WTC11 (cell line): ENCODE measurements around the gene POPDC3. TPM values are rescaled to one million over a fixed set of nuclear protein-coding genes. Genes with fewer than 3 reads are reported as not detected.

ENCODE experiments used
- ATAC-seq: fragments of 200-7000 bp; cut with Tn5 transposase; 2 replicates; pipeline ENCODE4 v1.10.0; 2021; ENCODE audit warnings: mild to moderate bottlenecking, moderate library complexity
- CTCF ChIA-PET: fragments of 300-600 bp; sonication (Branson Sonifier 250); formaldehyde crosslinking; loops from one replicate; lab custom pipeline; 2021; ENCODE audit warnings: antibody characterized with exemption; lab: Charles Lee
- POLR2A ChIA-PET: fragments of 350-600 bp; sonication (Branson Sonifier 250); formaldehyde crosslinking; loops from one replicate; lab custom pipeline; 2021; ENCODE audit warnings: antibody characterized with exemption; lab: Charles Lee
- DNase-seq: peaks from one replicate; pipeline ENCODE4 v3.0.0; 2021; ENCODE audit warnings: low spot score
- H3K27ac Mint-ChIP-seq: 2 replicates; pipeline ENCODE4 v1.8.0; 2021; ENCODE audit warnings: mixed read lengths
- H3K27me3 Mint-ChIP-seq: 2 replicates; pipeline ENCODE4 v1.8.0; 2021; ENCODE audit warnings: low read depth, mild to moderate bottlenecking, moderate library complexity, mixed read lengths
- H3K36me3 Mint-ChIP-seq: 2 replicates; pipeline ENCODE4 v1.8.0; 2021; ENCODE audit warnings: mixed read lengths
- H3K4me1 Mint-ChIP-seq: 2 replicates; pipeline ENCODE4 v1.8.0; 2022; ENCODE audit warnings: mixed read lengths
- H3K4me3 Mint-ChIP-seq: 2 replicates; pipeline ENCODE4 v1.8.0; 2021; ENCODE audit warnings: mild to moderate bottlenecking, moderate library complexity, mixed read lengths
- H3K9me3 Mint-ChIP-seq: 2 replicates; pipeline ENCODE4 v1.8.0; 2021; ENCODE audit warnings: mixed read lengths
- ELF4 ChIP-seq: sonication (generic); formaldehyde crosslinking; IDR thresholded peaks from 2 replicates; pipeline ENCODE4 v1.8.1; 2022; ENCODE audit warnings: low read depth, mild to moderate bottlenecking, moderate library complexity, missing genetic modification reagents
- JAZF1 ChIP-seq: fragments of 250-450 bp; sonication (Bioruptor Pico); IDR thresholded peaks from 2 replicates; pipeline ENCODE4 v1.9.0; 2021; ENCODE audit warnings: moderate library complexity, mild to moderate bottlenecking, inconsistent platforms
- JUN ChIP-seq: sonication (generic); formaldehyde crosslinking; IDR thresholded peaks from 2 replicates; pipeline ENCODE4 v1.8.0; 2023; ENCODE audit warnings: mild to moderate bottlenecking, missing genetic modification reagents
- NR2C2 ChIP-seq: sonication (generic); formaldehyde crosslinking; IDR thresholded peaks from 2 replicates; pipeline ENCODE4 v1.8.0; 2022; ENCODE audit warnings: mild to moderate bottlenecking, missing genetic modification reagents
- ZBTB21 ChIP-seq: sonication (generic); formaldehyde crosslinking; IDR thresholded peaks from 2 replicates; pipeline ENCODE4 v1.8.1; 2023; ENCODE audit warnings: mild to moderate bottlenecking, missing genetic modification reagents, borderline replicate concordance
- ZNF138 ChIP-seq: sonication (generic); formaldehyde crosslinking; conservative IDR thresholded peaks from 2 replicates; pipeline ENCODE4 v1.8.1; 2022; ENCODE audit warnings: mild to moderate bottlenecking, moderate library complexity, missing genetic modification reagents
- total RNA-seq: library from RNA; stranded (reverse); gene quantifications from 3 replicates; pipeline ENCODE4 v1.2.3, GENCODE V29; 2021
- TF ChIP-seq, protein P1 (sequence below): fragments of 250-450 bp; sonication (Bioruptor Pico); conservative IDR thresholded peaks from 2 replicates; pipeline ENCODE4 v1.9.0; 2021; ENCODE audit warnings: mild to moderate bottlenecking
- TF ChIP-seq, protein P2 (sequence below): sonication (generic); formaldehyde crosslinking; IDR thresholded peaks from 2 replicates; pipeline ENCODE4 v1.8.1; 2023; ENCODE audit warnings: mild to moderate bottlenecking, missing genetic modification reagents, moderate library complexity
- TF ChIP-seq, protein P3 (sequence below): sonication (generic); formaldehyde crosslinking; IDR thresholded peaks from 2 replicates; pipeline ENCODE4 v1.8.1; 2022; ENCODE audit warnings: low read depth, missing genetic modification reagents, borderline replicate concordance
- TF ChIP-seq, protein P4 (sequence below): fragments of 250-450 bp; sonication (Bioruptor Pico); IDR thresholded peaks from 2 replicates; pipeline ENCODE4 v1.9.0; 2021; ENCODE audit warnings: mild to moderate bottlenecking
- TF ChIP-seq, protein P5 (sequence below): sonication (generic); formaldehyde crosslinking; IDR thresholded peaks from 2 replicates; pipeline ENCODE4 v1.8.1; 2023; ENCODE audit warnings: mild to moderate bottlenecking, missing genetic modification reagents
- TF ChIP-seq, protein P6 (sequence below): sonication (generic); formaldehyde crosslinking; IDR thresholded peaks from 2 replicates; pipeline ENCODE4 v1.8.0; 2022; ENCODE audit warnings: missing genetic modification reagents

Gene POPDC3
- total RNA-seq, 1 experiment from 2014 or later, result 2.7 TPM

DNA sequence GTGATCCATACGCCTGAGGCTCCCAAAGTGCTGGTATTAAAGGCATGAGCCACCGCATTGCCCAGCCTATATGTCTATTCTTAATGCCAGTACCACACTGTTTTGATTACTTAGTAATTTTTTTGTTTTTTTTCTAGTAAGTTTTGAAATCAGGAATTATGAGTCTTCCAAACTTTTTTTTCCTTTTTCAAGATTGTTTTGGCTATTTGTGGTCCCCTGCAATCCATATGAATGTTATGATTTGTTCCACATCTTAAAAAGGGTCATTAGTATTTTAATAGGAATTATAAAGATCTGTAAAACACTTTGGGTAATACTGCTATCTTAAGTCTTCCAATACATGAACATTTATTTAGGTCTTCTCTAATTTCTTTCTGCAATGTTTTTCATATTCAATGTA, 6.8 kb upstream of the POPDC3 start (continued):
- TF ChIP-seq, protein P1, sequence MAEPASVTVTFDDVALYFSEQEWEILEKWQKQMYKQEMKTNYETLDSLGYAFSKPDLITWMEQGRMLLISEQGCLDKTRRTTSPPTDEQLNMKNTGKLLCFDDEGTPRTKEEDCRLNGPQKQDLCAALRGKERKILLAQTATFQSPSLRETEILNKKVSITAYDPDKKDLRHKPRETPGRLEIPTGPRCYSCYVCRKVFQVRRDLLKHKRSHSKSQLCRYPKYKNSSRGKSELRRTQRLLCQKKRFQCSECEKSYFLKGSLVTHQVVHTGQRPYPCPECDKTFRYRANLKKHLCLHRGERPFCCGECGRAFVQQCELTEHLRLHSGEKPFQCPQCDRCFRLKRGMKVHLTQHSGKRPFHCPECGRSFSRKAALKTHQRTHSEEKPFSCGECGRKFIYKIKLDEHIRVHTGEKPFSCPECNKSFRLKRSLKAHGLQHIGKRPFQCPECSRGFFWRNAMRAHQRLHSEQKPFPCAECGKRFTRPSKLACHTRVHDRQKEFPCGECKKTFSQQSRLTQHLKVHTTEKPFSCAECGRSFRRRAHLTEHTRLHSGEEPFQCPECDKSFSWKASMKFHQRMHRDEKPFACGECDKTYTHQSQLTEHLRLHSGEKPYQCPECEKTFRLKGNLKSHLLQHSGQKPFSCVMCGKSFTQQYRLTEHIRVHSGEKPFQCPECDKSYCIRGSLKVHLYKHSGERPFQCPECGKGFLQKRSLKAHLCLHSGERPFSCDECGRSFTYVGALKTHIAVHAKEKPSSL (CRISPR knock-in tag), result no peak
- TF ChIP-seq, protein P2, sequence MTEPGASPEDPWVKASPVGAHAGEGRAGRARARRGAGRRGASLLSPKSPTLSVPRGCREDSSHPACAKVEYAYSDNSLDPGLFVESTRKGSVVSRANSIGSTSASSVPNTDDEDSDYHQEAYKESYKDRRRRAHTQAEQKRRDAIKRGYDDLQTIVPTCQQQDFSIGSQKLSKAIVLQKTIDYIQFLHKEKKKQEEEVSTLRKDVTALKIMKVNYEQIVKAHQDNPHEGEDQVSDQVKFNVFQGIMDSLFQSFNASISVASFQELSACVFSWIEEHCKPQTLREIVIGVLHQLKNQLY (CRISPR knock-in tag), result no peak
- no peak for TF ChIP-seq JAZF1 (CRISPR knock-in tag)
- TF ChIP-seq, protein P3, sequence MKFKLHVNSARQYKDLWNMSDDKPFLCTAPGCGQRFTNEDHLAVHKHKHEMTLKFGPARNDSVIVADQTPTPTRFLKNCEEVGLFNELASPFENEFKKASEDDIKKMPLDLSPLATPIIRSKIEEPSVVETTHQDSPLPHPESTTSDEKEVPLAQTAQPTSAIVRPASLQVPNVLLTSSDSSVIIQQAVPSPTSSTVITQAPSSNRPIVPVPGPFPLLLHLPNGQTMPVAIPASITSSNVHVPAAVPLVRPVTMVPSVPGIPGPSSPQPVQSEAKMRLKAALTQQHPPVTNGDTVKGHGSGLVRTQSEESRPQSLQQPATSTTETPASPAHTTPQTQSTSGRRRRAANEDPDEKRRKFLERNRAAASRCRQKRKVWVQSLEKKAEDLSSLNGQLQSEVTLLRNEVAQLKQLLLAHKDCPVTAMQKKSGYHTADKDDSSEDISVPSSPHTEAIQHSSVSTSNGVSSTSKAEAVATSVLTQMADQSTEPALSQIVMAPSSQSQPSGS, result no peak
- TF ChIP-seq, protein P4, sequence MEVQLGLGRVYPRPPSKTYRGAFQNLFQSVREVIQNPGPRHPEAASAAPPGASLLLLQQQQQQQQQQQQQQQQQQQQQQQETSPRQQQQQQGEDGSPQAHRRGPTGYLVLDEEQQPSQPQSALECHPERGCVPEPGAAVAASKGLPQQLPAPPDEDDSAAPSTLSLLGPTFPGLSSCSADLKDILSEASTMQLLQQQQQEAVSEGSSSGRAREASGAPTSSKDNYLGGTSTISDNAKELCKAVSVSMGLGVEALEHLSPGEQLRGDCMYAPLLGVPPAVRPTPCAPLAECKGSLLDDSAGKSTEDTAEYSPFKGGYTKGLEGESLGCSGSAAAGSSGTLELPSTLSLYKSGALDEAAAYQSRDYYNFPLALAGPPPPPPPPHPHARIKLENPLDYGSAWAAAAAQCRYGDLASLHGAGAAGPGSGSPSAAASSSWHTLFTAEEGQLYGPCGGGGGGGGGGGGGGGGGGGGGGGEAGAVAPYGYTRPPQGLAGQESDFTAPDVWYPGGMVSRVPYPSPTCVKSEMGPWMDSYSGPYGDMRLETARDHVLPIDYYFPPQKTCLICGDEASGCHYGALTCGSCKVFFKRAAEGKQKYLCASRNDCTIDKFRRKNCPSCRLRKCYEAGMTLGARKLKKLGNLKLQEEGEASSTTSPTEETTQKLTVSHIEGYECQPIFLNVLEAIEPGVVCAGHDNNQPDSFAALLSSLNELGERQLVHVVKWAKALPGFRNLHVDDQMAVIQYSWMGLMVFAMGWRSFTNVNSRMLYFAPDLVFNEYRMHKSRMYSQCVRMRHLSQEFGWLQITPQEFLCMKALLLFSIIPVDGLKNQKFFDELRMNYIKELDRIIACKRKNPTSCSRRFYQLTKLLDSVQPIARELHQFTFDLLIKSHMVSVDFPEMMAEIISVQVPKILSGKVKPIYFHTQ (CRISPR knock-in tag), result no peak

DNA sequence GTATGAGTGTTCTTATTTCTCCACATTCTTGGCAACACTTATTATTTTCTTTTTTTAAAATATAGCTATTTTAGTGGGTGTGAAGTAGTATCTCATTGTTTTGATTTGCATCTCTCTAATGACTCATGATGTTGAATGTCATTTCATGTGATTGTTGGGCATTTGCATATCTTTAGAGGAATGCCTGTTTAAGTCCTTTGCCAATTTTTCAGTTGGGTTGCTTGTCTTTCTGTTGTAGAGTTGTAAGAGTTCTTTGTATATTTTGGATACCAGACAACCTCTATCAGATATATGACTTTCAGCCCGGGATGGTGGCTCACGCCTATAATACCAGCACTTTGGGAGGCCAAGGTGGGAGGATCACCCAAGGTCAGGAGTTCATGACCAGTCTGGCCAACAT, 5.1 kb upstream of the POPDC3 start:
- peaks cover 34% of the 10 kb centered on the region for H3K4me1 Mint-ChIP-seq
- H3K27ac Mint-ChIP-seq, result no peak overlapping the region
- TF ChIP-seq ZBTB21 (CRISPR knock-in tag) (no peak), NR2C2 (CRISPR knock-in tag) (no peak), ELF4 (CRISPR knock-in tag) (no peak), ZNF138 (no peak), JUN (no peak)
- TF ChIP-seq, protein P5, sequence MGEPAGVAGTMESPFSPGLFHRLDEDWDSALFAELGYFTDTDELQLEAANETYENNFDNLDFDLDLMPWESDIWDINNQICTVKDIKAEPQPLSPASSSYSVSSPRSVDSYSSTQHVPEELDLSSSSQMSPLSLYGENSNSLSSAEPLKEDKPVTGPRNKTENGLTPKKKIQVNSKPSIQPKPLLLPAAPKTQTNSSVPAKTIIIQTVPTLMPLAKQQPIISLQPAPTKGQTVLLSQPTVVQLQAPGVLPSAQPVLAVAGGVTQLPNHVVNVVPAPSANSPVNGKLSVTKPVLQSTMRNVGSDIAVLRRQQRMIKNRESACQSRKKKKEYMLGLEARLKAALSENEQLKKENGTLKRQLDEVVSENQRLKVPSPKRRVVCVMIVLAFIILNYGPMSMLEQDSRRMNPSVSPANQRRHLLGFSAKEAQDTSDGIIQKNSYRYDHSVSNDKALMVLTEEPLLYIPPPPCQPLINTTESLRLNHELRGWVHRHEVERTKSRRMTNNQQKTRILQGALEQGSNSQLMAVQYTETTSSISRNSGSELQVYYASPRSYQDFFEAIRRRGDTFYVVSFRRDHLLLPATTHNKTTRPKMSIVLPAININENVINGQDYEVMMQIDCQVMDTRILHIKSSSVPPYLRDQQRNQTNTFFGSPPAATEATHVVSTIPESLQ (CRISPR knock-in tag), result no peak
- TF ChIP-seq, protein P6, sequence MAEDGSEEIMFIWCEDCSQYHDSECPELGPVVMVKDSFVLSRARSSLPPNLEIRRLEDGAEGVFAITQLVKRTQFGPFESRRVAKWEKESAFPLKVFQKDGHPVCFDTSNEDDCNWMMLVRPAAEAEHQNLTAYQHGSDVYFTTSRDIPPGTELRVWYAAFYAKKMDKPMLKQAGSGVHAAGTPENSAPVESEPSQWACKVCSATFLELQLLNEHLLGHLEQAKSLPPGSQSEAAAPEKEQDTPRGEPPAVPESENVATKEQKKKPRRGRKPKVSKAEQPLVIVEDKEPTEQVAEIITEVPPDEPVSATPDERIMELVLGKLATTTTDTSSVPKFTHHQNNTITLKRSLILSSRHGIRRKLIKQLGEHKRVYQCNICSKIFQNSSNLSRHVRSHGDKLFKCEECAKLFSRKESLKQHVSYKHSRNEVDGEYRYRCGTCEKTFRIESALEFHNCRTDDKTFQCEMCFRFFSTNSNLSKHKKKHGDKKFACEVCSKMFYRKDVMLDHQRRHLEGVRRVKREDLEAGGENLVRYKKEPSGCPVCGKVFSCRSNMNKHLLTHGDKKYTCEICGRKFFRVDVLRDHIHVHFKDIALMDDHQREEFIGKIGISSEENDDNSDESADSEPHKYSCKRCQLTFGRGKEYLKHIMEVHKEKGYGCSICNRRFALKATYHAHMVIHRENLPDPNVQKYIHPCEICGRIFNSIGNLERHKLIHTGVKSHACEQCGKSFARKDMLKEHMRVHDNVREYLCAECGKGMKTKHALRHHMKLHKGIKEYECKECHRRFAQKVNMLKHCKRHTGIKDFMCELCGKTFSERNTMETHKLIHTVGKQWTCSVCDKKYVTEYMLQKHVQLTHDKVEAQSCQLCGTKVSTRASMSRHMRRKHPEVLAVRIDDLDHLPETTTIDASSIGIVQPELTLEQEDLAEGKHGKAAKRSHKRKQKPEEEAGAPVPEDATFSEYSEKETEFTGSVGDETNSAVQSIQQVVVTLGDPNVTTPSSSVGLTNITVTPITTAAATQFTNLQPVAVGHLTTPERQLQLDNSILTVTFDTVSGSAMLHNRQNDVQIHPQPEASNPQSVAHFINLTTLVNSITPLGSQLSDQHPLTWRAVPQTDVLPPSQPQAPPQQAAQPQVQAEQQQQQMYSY (CRISPR knock-in tag), result no peak
- ATAC-seq (no peak), DNase-seq (no peak)
- peaks cover 11% of the 10 kb centered on the region for H3K27me3 Mint-ChIP-seq
- ChIA-PET POLR2A (no interaction called here), CTCF (no interaction called here)
- no peaks in the 10 kb centered on the region for H3K36me3 Mint-ChIP-seq
- no peaks in the 10 kb centered on the region for H3K9me3 Mint-ChIP-seq
- no peak overlapping the region for H3K4me3 Mint-ChIP-seq
